KMS-11 (cell line): ENCODE data around the gene CCNB1.
"Not testable (repeated sequence)": the region's sequence is repeated elsewhere in the genome, so short reads cannot be mapped to it uniquely, and the experiment has no call there.

ENCODE experiments used
- H2AFZ ChIP-seq: fragments of 200-600 bp; sonication (generic); 2 replicates; pipeline ENCODE4 v1.6.1; 2016; ENCODE audit warnings: antibody characterized with exemption, mixed run types, low read depth
- H3K27ac ChIP-seq: fragments of 200-600 bp; sonication (generic); 2 replicates; pipeline ENCODE4 v1.6.1; 2016; ENCODE audit warnings: mild to moderate bottlenecking, mixed run types
- H3K27me3 ChIP-seq: fragments of 200-600 bp; sonication (generic); 2 replicates; pipeline ENCODE4 v1.6.1; 2017; ENCODE audit warnings: mild to moderate bottlenecking, low read depth, mixed run types, moderate library complexity; ENCODE audit not compliant: insufficient read depth
- H3K36me3 ChIP-seq: fragments of 200-600 bp; sonication (generic); 2 replicates; pipeline ENCODE4 v1.6.1; 2017; ENCODE audit warnings: mild to moderate bottlenecking, mixed run types; ENCODE audit not compliant: insufficient read depth
- H3K4me1 ChIP-seq: fragments of 200-600 bp; sonication (generic); 2 replicates; pipeline ENCODE4 v1.6.1; 2016; ENCODE audit warnings: mild to moderate bottlenecking, low read depth, mixed run types; ENCODE audit not compliant: poor library complexity, severe bottlenecking
- H3K4me2 ChIP-seq: fragments of 200-600 bp; sonication (generic); 2 replicates; pipeline ENCODE4 v1.7.0; 2016; ENCODE audit warnings: mild to moderate bottlenecking, mixed run types
- H3K4me3 ChIP-seq: fragments of 200-600 bp; sonication (generic); IDR thresholded peaks from 2 replicates; pipeline ENCODE4 v1.6.1; 2017; ENCODE audit warnings: low read depth, low read length, mixed read lengths; ENCODE audit not compliant: insufficient read depth
- H3K79me2 ChIP-seq: fragments of 200-600 bp; sonication (generic); 2 replicates; pipeline ENCODE4 v1.6.1; 2016; ENCODE audit warnings: low read depth, mixed run types; ENCODE audit not compliant: insufficient read depth
- H3K9ac ChIP-seq: fragments of 200-600 bp; sonication (generic); 2 replicates; pipeline ENCODE4 v1.6.1; 2016; ENCODE audit warnings: mild to moderate bottlenecking, mixed run types
- H4K20me1 ChIP-seq: fragments of 200-600 bp; sonication (generic); 2 replicates; pipeline ENCODE4 v1.6.1; 2016; ENCODE audit warnings: mild to moderate bottlenecking, mixed run types; ENCODE audit not compliant: insufficient read depth
- CTCF ChIP-seq: fragments of 200-600 bp; sonication (generic); conservative IDR thresholded peaks from 2 replicates; pipeline ENCODE4 v1.6.1; 2017; ENCODE audit warnings: low read depth, mild to moderate bottlenecking, antibody characterized with exemption, low read length, moderate library complexity, mixed read lengths

The CCNB1 gene

GRCh38 chr5:69134126-69134525, 32.8 kb upstream of the CCNB1 start:
- Histone ChIP-seq H3K4me2 (no peak overlapping the region), H3K36me3 (no peaks in the 10 kb centered on the region), H2AFZ (no peak overlapping the region), H3K4me1 (no peaks in the 10 kb centered on the region), H3K79me2 (no peaks in the 10 kb centered on the region), H3K4me3 (no peak overlapping the region), H3K27ac (no peak overlapping the region), H3K27me3 (no peaks in the 10 kb centered on the region), H3K9ac (no peak overlapping the region), H4K20me1 (no peaks in the 10 kb centered on the region)
- TF ChIP-seq CTCF: no peak

GRCh38 chr5:69136293-69136692, 30.7 kb upstream of the CCNB1 start:
- no peaks in the 10 kb centered on the region for H4K20me1 ChIP-seq
- H3K79me2 ChIP-seq: no peaks in the 10 kb centered on the region
- H3K36me3 ChIP-seq: no peaks in the 10 kb centered on the region
- no peak overlapping the region for H2AFZ ChIP-seq
- no peak overlapping the region for H3K4me3 ChIP-seq
- no peak overlapping the region for H3K27ac ChIP-seq
- no peak overlapping the region for H3K9ac ChIP-seq
- TF ChIP-seq CTCF: no peak
- H3K4me2 ChIP-seq: no peak overlapping the region
- no peaks in the 10 kb centered on the region for H3K4me1 ChIP-seq
- no peaks in the 10 kb centered on the region for H3K27me3 ChIP-seq

GRCh38 chr5:69137208-69137607, 29.7 kb upstream of the CCNB1 start:
- not testable (repeated sequence) for H3K79me2 ChIP-seq, H3K27me3 ChIP-seq, H3K27ac ChIP-seq, H3K36me3 ChIP-seq, H3K4me2 ChIP-seq, H3K9ac ChIP-seq, H2AFZ ChIP-seq, H3K4me1 ChIP-seq, H4K20me1 ChIP-seq, H3K4me3 ChIP-seq

GRCh38 chr5:69137807-69138206, 29.1 kb upstream of the CCNB1 start:
- Histone ChIP-seq H3K4me2 (no peak overlapping the region), H2AFZ (no peak overlapping the region), H3K4me3 (no peak overlapping the region), H3K27ac (no peak overlapping the region), H3K9ac (no peak overlapping the region), H3K79me2 (no peaks in the 10 kb centered on the region), H4K20me1 (no peaks in the 10 kb centered on the region), H3K27me3 (no peaks in the 10 kb centered on the region), H3K4me1 (no peaks in the 10 kb centered on the region), H3K36me3 (no peaks in the 10 kb centered on the region)
- TF ChIP-seq CTCF: no peak

- no peak overlapping the region for H3K4me3 ChIP-seq
- H3K79me2 ChIP-seq: no peaks in the 10 kb centered on the region
- H3K9ac ChIP-seq: no peak overlapping the region
- H4K20me1 ChIP-seq: no peaks in the 10 kb centered on the region
- no peaks in the 10 kb centered on the region for H3K27me3 ChIP-seq
- H3K36me3 ChIP-seq: no peaks in the 10 kb centered on the region
- no peak for TF ChIP-seq CTCF
- no peak overlapping the region for H3K27ac ChIP-seq
- no peaks in the 10 kb centered on the region for H3K4me1 ChIP-seq
- H2AFZ ChIP-seq: no peak overlapping the region
- H3K4me2 ChIP-seq: no peak overlapping the region
These were observed 28.2 kb upstream of the CCNB1 start for GRCh38 chr5:69138766-69139165.

- H2AFZ ChIP-seq, H3K9ac ChIP-seq, H3K79me2 ChIP-seq, H3K4me3 ChIP-seq, H3K27ac ChIP-seq, H4K20me1 ChIP-seq, H3K36me3 ChIP-seq, H3K4me1 ChIP-seq, H3K4me2 ChIP-seq, H3K27me3 ChIP-seq: not testable (repeated sequence)
These were observed 26.7 kb upstream of the CCNB1 start for GRCh38 chr5:69140239-69140638.
